ENCODE measurements around the gene TRIM73.
"Not testable (repeated sequence)": the region's sequence is repeated elsewhere in the genome, so short reads cannot be mapped to it uniquely, and the experiment has no call there.

DNA sequence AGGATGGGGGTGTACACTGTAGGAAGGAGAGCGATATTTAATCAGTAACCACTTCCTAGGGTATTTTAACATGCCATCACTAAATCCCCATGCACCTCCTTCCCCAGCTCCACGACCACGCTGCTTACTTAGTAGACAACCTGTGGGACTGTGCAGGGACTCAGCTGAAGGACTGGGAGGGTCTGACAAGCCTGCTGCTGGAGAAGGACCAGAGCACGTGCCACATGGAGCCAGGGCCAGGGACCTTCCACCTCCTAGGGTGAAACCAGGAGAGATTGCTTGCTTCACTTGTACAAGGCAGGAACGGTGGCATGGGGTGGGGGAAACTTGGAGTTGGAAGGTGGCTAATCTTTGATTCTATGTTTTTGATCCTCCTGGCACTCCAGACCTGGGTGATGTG lies 28.8 kb upstream of the TRIM73 start:
- TF ChIP-seq, protein P1, sequence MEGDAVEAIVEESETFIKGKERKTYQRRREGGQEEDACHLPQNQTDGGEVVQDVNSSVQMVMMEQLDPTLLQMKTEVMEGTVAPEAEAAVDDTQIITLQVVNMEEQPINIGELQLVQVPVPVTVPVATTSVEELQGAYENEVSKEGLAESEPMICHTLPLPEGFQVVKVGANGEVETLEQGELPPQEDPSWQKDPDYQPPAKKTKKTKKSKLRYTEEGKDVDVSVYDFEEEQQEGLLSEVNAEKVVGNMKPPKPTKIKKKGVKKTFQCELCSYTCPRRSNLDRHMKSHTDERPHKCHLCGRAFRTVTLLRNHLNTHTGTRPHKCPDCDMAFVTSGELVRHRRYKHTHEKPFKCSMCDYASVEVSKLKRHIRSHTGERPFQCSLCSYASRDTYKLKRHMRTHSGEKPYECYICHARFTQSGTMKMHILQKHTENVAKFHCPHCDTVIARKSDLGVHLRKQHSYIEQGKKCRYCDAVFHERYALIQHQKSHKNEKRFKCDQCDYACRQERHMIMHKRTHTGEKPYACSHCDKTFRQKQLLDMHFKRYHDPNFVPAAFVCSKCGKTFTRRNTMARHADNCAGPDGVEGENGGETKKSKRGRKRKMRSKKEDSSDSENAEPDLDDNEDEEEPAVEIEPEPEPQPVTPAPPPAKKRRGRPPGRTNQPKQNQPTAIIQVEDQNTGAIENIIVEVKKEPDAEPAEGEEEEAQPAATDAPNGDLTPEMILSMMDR (IDR thresholded peaks at IDR 0.05): not testable (repeated sequence)
- not testable (repeated sequence) for TF ChIP-seq TCF7L2, POLR2AphosphoS5 (IDR thresholded peaks at IDR 0.05; ENCODE audit: low read depth, low read length)
- TF ChIP-seq, protein P2, sequence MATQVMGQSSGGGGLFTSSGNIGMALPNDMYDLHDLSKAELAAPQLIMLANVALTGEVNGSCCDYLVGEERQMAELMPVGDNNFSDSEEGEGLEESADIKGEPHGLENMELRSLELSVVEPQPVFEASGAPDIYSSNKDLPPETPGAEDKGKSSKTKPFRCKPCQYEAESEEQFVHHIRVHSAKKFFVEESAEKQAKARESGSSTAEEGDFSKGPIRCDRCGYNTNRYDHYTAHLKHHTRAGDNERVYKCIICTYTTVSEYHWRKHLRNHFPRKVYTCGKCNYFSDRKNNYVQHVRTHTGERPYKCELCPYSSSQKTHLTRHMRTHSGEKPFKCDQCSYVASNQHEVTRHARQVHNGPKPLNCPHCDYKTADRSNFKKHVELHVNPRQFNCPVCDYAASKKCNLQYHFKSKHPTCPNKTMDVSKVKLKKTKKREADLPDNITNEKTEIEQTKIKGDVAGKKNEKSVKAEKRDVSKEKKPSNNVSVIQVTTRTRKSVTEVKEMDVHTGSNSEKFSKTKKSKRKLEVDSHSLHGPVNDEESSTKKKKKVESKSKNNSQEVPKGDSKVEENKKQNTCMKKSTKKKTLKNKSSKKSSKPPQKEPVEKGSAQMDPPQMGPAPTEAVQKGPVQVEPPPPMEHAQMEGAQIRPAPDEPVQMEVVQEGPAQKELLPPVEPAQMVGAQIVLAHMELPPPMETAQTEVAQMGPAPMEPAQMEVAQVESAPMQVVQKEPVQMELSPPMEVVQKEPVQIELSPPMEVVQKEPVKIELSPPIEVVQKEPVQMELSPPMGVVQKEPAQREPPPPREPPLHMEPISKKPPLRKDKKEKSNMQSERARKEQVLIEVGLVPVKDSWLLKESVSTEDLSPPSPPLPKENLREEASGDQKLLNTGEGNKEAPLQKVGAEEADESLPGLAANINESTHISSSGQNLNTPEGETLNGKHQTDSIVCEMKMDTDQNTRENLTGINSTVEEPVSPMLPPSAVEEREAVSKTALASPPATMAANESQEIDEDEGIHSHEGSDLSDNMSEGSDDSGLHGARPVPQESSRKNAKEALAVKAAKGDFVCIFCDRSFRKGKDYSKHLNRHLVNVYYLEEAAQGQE (IDR thresholded peaks at IDR 0.05; ENCODE audit: insufficient read depth in 1 of 2, low read depth in 2 of 2, low read length in 1 of 2): not testable (repeated sequence)
